NB4 (cell line): Measurements from ENCODE around the gene ARID2.

Source experiments
- CTCF ChIP-seq: IDR thresholded peaks from one replicate; pipeline ENCODE4 v1.5.1; 2012; ENCODE audit warnings: low read depth, low read length
- MAX ChIP-seq: IDR thresholded peaks from 2 replicates; pipeline ENCODE4 v1.6.1; 2011; ENCODE audit warnings: low read depth, low read length
- POLR2A ChIP-seq: IDR thresholded peaks from 2 replicates; pipeline ENCODE4 v1.6.1; 2011; ENCODE audit warnings: mild to moderate bottlenecking; ENCODE audit not compliant: insufficient read length; ENCODE audit errors: extremely low read depth

- TF ChIP-seq POLR2A (no peak), CTCF (no peak), MAX (no peak)
Measured at GRCh38 chr12:45828402-45828801, 98.9 kb downstream of the ARID2 start.
